Measurements from ENCODE around the gene NHEJ1.

DNA sequence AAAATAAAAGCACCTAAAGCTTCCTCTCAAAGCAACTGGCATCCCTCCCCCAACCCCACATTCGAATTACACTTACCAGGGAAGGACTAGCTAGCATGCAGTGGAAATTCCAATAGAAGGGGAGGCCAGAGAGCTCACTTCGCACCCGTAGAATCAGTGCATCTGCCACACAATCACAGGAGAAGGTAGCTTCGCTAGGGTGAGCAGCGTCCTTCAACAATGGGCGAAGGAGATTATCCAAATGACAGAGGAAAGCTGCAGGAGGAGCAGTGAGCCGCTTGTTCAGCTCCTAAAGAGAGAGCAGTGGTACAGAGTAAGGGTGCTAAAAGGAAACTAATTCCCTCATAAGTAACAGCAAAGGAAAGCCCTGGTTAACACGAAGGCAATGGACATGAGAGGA, 3.2 kb downstream of the NHEJ1 start:
- TF ChIP-seq MXI1 (IDR thresholded peaks at IDR 0.05; ENCODE audit: low read depth, low read length): no peak
- no peak for TF ChIP-seq POU5F1 (IDR thresholded peaks at IDR 0.05; ENCODE audit: borderline replicate concordance, low read depth, low read length, partially characterized antibody)
- no peak for TF ChIP-seq MGA (IDR thresholded peaks at IDR 0.05)
- no peak for TF ChIP-seq ZSCAN29 (IDR thresholded peaks at IDR 0.05)
- TF ChIP-seq CEBPB (tag; IDR thresholded peaks at IDR 0.05): no peak
- TF ChIP-seq CTCF (IDR thresholded peaks at IDR 0.05 in 2 of 3, conservative IDR thresholded peaks at IDR 0.05 in 1 of 3; ENCODE audit: insufficient read depth in 2 of 3, low read depth in 1 of 3, low read length in 3 of 3): no peak
- no peak for TF ChIP-seq ZNF24 (IDR thresholded peaks at IDR 0.05)
- TF ChIP-seq, protein P1, sequence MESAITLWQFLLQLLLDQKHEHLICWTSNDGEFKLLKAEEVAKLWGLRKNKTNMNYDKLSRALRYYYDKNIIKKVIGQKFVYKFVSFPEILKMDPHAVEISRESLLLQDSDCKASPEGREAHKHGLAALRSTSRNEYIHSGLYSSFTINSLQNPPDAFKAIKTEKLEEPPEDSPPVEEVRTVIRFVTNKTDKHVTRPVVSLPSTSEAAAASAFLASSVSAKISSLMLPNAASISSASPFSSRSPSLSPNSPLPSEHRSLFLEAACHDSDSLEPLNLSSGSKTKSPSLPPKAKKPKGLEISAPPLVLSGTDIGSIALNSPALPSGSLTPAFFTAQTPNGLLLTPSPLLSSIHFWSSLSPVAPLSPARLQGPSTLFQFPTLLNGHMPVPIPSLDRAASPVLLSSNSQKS (CRISPR knock-in tag; IDR thresholded peaks at IDR 0.05): no peak
- no peak for TF ChIP-seq SIN3A (IDR thresholded peaks at IDR 0.05; ENCODE audit: borderline replicate concordance in 2 of 2, control insufficient read depth in 1 of 2, low read depth in 2 of 2, low read length in 2 of 2)

All from K562 (cell line).